HG03571 (cell line): ENCODE data around the gene FLT1.

Experiments
- ATAC-seq: cut with Tn5 transposase; IDR thresholded peaks from one replicate; pipeline ENCODE4 v1.9.1; 2021; ENCODE audit not compliant: unreplicated experiment

Gene FLT1

GRCh38 chr13:28349907-28350654 is 144.8 kb downstream of the FLT1 start:
- no peak for ATAC-seq

DNA sequence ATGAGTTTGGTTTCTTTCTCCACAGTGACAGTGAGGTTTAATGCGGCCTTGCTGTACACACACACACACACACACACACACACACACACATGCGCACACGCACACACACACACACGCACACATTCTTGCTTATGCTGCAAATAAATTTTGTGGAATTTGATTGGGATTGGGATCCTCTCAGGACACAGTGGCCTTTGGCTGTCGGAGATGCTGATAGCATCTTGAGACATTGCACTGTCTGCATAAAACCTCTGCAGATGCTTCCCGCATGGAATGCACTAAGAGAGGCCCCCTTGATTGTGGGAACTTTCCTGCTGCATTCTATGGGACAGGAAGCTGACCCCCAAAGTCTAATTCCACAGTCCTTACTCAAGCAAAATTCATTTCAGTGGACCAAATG is 145.6 kb downstream of the FLT1 start:
- no peak for ATAC-seq

GRCh38 chr13:28347456-28348371 is 147.2 kb downstream of the FLT1 start:
- ATAC-seq: no peak

DNA sequence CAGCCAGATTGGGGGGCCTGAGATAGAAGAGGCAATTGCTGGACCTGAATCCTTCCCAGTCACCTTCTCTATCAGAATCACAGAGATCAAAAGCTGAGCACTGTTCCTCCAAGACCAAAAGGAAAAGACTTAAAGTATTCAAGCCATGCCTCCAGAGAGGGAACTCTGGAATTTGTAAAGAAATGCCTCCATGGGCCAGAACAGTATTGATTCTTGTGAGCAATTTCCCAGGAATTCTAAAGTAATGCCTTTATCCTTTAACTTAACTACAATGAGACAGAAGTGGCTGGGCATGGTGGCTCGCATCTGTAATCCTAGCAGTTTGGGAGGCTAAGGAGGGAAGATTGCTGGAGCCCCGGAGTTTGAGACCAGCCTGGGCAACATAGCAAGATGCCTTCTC is 148.8 kb downstream of the FLT1 start:
- ATAC-seq: no peak

DNA sequence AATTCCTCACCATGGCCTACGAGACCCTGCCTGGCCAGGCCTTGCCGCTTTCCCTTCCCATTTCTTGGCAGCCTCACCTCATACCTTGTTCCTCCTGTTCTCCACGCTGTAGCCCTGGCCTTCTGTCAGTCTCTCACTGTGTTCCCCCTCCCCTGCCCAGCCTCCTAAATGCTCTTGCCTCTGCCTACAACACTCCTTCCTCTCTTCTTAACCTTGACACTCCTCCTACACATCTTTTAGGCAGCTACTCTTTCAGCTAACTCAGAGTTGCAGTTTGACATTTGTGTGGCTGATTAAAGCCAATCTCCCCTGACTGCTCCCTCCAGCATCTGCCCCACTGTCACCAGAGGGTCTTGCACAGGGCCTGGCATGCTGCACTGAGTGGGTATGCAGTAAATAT is 150.8 kb downstream of the FLT1 start:
- no peak for ATAC-seq

DNA sequence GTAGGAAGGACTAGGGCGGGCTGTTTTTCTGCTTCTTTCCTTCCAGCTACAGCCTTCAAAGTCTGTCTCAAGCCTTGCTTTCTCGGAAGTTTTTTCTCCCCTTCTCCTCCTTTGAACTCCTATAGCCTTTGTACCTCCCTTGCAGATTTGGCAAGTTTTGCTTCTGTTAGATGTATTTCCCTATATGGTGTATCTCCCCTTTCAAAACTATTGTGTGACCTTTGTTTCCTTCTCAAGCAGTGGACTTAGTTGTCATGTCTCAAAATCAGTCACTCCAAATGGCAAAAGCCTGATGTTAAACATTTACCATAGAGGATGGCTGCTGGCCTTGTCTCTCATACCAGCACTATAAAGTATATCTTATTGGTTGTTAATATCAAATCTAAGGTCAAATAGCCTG is 152.7 kb downstream of the FLT1 start:
- ATAC-seq: no peak

GRCh38 chr13:28340272-28340793 is 154.6 kb downstream of the FLT1 start:
- ATAC-seq: no peak

DNA sequence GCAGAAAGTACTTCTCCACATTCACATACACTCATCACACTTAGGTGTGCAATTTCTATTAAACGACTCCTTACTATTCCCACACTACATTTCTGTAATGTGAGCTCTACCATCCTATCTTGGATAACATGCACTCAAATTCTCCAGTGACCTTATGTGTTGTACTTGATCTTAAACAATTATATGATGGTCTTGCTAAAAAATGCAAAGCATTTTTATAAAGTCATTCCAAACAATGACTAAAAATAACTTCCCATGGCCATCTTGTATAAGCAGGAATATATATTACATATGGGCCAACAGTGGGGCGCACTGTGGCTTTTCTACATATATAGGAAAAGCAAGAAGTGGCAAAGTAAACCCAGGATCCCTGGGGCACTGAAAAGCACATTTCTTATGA is 155.5 kb downstream of the FLT1 start:
- no peak for ATAC-seq

- no peak for ATAC-seq
Measured at GRCh38 chr13:28338742-28339141, 156.2 kb downstream of the FLT1 start.

GRCh38 chr13:28338006-28338574 is 156.8 kb downstream of the FLT1 start:
- no peak for ATAC-seq

- no peak for ATAC-seq
Measured at GRCh38 chr13:28337166-28338005, 157.5 kb downstream of the FLT1 start.

DNA sequence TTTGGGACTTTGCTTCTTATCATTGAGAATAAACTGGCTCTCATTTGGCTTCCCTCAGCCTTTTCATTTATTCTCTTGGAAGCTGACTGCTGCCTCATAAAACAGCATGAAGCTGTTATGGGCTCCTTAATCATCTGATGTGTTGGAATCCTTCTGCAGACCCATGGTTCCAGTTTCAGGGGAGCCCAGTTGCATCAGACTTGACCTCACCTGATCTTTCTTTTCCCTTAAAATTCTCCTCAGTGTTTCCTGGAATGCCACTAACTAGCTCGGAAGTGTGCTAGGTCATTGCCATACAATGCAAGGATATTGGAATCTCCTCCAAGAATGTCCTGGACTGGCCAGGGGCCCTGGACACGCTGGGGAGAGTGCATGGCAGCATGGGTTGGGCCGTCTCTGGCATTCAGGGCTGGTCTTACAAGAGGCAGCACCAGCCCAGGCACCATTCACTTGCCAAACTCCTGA is 158.7 kb downstream of the FLT1 start:
- ATAC-seq: no peak

DNA sequence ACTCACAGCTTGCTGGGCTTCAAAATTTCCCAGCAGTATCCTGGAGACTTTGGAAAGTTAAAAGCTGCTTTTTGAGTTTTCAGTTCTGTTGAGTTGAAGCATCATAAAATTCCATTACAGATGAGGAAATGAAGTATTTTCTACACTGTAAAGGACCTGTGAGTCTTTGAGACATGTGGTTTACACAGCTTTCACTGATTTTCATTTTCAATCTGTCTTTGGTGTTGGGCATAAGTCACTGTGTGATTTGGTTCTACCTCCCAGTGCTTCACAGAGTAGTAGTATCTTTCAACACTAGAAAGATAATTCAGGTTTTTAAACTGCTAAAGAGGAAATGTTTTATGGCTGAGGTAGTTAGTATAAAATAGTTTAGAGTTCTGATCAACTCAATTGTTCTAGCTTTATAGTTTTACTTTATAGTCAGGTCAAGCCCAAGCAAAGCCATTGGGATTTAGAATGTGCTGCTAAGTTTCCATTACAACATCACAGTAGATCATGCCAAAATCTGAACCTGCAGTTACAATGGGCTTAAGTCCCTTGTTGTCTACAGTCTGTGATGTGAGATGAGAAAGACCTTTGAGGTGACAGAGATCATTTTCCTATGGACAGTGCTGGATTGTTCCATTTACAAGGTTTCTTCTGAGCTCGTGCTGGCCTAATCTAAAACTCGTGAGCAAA is 161.6 kb downstream of the FLT1 start:
- ATAC-seq: no peak

GRCh38 chr13:28329395-28330158 is 165.4 kb downstream of the FLT1 start:
- no peak for ATAC-seq

DNA sequence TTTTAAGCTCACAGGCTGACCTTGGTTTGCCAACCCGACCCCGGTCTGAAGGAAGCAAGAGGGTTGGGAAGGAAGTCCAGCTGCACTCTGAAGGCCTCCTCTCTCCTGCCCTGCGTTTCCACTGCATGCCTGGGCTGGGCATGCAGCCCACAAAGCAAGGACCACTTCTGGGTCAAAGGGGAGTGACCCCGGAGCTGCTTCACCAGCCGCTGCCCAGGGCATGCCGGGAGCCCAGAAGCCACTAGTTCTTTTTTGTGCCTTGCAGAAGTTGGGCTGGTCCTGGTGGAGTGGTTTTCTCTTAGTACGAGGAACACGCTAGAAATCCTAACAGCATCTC is 166.7 kb downstream of the FLT1 start:
- no peak for ATAC-seq

- ATAC-seq: no peak
Measured at GRCh38 chr13:28327373-28328270, 167.3 kb downstream of the FLT1 start.

DNA sequence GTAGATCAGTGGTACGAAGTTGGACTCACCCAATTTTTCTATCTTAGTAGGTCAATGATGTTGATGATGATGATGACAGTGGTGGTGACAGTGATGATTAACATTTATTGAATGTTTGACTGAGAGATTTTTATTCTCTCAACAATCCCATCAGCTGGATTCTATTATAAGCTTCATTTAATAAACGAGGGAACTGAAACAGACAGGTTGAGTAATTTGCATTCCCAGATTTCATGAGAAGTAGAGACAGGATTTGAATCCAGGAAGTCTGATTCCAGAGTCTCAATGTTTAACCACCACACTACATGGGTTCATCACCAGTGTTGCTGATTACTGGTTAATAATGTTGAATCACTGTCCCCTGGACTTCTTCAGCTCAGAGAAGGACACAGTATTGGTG is 168.9 kb downstream of the FLT1 start:
- no peak for ATAC-seq

GRCh38 chr13:28325022-28325421 is 169.9 kb downstream of the FLT1 start:
- no peak for ATAC-seq
